GM18508 (cell line): ENCODE data around the gene GDAP2.
"Not testable (repeated sequence)": the region's sequence is repeated elsewhere in the genome, so short reads cannot be mapped to it uniquely, and the experiment has no call there.

Source experiments
- ATAC-seq: cut with Tn5 transposase; IDR thresholded peaks from one replicate; pipeline ENCODE4 v1.9.1; 2021; ENCODE audit warnings: moderate number of reproducible peaks; ENCODE audit not compliant: insufficient read depth, unreplicated experiment

The GDAP2 gene, protein sequence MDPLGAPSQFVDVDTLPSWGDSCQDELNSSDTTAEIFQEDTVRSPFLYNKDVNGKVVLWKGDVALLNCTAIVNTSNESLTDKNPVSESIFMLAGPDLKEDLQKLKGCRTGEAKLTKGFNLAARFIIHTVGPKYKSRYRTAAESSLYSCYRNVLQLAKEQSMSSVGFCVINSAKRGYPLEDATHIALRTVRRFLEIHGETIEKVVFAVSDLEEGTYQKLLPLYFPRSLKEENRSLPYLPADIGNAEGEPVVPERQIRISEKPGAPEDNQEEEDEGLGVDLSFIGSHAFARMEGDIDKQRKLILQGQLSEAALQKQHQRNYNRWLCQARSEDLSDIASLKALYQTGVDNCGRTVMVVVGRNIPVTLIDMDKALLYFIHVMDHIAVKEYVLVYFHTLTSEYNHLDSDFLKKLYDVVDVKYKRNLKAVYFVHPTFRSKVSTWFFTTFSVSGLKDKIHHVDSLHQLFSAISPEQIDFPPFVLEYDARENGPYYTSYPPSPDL

GRCh38 chr1:117929343-117930172 lies at the start of gene GDAP2, which contains the start of gene WDR3:
TSS of gene GDAP2 (minus strand) at chr1:117929621. CDS start at chr1:117920357, 9,264 bp downstream.
TSS of gene WDR3 (plus strand) at chr1:117929739. CDS start at chr1:117933320, 3,581 bp downstream.
- ATAC-seq: peak; percentile 87

- ATAC-seq: no peak
Measured at GRCh38 chr1:117976381-117976780, 47.0 kb upstream of the GDAP2 start.

GRCh38 chr1:117971777-117972176 lies 42.4 kb upstream of the GDAP2 start:
- ATAC-seq: no peak

GRCh38 chr1:117970252-117970651 lies 40.8 kb upstream of the GDAP2 start:
- ATAC-seq: no peak

- ATAC-seq: no peak
Measured at GRCh38 chr1:117967881-117968280, 38.5 kb upstream of the GDAP2 start.

GRCh38 chr1:117967477-117967876 lies 38.1 kb upstream of the GDAP2 start:
- no peak for ATAC-seq

GRCh38 chr1:117964290-117965038 lies 35.0 kb upstream of the GDAP2 start:
- ATAC-seq: no peak

- no peak for ATAC-seq
Measured at GRCh38 chr1:117959364-117959763, 29.9 kb upstream of the GDAP2 start.

GRCh38 chr1:117952386-117952785 lies 23.0 kb upstream of the GDAP2 start:
- no peak for ATAC-seq

DNA sequence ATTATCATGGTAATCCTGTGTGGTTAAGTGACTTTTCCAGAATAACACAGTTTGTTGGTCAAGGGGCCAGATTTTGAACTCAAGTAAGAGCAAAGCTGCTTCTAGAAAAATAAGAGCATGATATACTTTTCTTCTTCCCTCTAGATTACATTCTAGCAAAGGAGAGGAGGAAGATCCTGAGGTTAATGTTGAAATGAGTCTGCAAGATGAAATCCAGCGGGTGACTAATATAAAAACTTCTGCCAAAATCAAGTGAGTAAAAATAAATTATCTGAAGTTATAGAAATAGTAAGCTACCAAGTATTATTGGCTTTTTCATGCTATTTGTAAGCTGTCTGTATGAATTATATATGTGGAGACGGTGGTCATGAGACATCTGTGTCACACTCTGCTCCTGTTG lies 12.9 kb upstream of the GDAP2 start:
- ATAC-seq: no peak

DNA sequence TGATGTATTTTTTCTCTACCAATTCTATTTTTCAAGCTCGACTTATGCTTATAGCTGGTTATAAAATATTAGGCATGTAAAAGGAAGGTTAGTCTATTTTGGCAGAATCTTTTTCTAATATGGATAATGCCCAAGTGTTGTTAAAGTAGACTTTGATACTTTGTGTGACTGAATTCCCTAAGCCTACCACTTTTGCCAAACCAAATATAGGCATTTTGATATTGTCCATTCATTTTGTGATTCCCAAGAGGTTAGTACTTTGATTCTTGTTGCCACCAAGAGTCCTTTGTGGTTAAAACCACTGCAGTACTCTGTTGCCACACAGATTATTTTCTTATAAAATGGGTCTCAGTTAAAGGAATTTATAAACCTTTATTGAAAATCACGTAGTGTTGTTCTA lies 4.3 kb upstream of the GDAP2 start:
- ATAC-seq: no peak

GRCh38 chr1:117932576-117932975 lies 3.2 kb upstream of the GDAP2 start:
- ATAC-seq: no peak

GRCh38 chr1:117930484-117930883 lies 1.1 kb upstream of the GDAP2 start:
- ATAC-seq: no peak

DNA sequence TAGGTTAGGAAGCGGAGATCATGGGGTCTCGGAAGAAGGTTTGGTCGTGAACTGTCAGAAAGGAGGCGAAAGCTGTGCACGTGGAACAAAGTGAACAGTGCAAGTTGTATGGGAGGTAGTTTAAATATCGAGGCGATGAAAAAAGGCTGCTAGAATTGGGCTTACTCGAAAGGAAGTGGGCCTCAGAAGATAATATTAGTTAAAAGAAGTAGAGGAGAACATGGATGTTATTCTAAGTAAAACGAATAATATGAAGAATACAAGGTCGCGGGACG lies 689 bp upstream of the GDAP2 start:
- ATAC-seq: no peak

- peak; percentile 26 for ATAC-seq
Measured at GRCh38 chr1:117928881-117929342, 509 bp downstream of the GDAP2 start.

- no peak for ATAC-seq
Measured at GRCh38 chr1:117925981-117926380, 3.4 kb downstream of the GDAP2 start.

DNA sequence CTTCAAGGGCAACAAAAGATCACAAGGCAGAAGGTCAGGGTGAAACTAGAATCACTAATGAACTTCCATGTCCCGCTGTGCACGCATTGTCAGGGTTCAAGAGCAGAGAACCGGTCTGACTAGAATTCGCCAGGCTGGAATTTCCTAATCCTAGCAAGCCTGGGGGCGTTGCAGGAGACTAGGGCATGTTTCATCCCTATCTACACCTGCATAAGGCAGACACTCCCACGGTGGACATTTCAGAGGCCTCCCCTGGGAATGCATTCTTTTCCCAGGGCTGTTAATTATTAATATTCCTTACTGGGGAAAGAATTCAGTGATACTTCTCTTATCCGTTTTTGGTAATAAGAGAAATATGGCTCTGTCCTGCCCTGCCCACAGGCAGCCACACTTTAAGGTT lies 6.7 kb downstream of the GDAP2 start:
- not testable (repeated sequence) for ATAC-seq

DNA sequence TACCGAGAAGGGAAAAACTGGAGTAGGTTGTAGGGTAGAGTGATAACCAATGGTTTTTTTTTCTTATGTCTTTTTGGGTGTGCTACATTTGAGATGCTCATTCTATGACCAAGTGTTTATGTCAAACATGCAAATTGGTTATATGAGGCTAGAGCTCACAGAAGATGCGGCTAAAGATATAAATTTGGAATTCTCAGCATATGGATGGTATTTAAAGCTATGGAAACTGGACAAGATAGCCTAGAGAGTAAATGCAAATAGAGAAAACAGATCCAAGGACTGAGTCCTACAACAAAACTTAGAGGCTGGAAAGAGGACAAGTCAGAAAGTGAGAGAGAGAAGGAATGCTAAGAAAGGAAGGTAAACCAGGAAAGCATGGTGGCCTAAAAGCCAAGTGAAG lies 7.4 kb downstream of the GDAP2 start:
- no peak for ATAC-seq

- ATAC-seq: no peak
Measured at GRCh38 chr1:117919376-117919775, 10.0 kb downstream of the GDAP2 start.

GRCh38 chr1:117911051-117911450 lies 18.4 kb downstream of the GDAP2 start:
- ATAC-seq: no peak

DNA sequence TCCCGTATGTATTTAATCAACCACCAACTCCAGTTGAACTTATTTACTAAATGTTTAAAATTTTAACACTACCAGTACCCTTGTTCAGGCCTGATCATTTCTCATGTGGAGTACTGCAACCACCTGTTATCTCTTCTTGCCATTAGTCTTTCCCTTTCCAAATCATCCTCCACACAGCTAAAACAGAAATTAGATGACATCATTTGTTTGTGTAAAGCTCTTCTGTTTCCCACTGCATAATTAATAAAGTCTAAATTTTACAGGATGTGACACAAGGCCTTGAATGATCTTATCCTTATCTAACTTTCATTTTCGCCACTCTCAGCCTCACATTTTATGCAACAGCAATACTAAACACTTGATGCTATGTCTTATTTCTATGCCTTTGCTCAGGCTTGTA lies 24.4 kb downstream of the GDAP2 start:
- ATAC-seq: no peak
